ENCODE results near the gene KY. TPM values are rescaled to one million over a fixed set of nuclear protein-coding genes. Genes with fewer than 3 reads are reported as not detected.

The KY gene
- total and polyA plus RNA-seq, 9 of the 15 experiments (the other 6 are each of a cell fraction or from before 2014, with no cell fraction given): not detected

DNA sequence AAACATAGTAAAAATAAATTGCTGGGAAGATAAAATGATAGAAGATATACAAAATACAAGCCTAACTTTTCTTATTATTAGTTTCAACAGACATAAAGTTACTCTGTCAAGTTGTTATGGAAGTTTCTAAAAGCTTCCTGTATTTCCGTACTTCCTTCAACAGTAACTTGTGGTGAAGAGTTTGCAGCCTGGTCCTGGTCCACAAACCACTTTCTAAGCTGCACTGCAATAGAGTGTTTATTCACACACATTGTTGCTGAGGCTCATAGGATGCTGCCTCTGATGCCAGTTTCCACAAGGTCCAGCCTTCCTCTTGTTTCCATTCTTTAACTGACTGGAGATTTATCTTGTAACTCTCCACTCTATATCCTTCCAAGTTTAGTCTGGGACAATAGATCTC is 39.4 kb upstream of the KY start:
- ATAC-seq (no peak), DNase-seq (ENCODE audit: extremely low read depth in 1 of 4, low spot score in 3 of 4) (no peak), FAIRE-seq (no peak)
- no peak overlapping the region for H3K27ac ChIP-seq (ENCODE audit: extremely low read depth, low read depth, low read length)
- H3K9me3 ChIP-seq (replicated peaks; ENCODE audit: control insufficient read depth, insufficient read depth, low read depth, low read length): no peaks in the 10 kb centered on the region
- no peaks in the 10 kb centered on the region for H3K4me1 ChIP-seq (replicated peaks in 1 of 2; ENCODE audit: control insufficient read depth in 2 of 2, insufficient read depth in 2 of 2, low read length in 2 of 2)
- ChIA-PET POLR2A (interaction anchor here (0.6 kb wide), 1 partner anchor 56 kb away, joined by 3 read pairs; no protein-coding TSS in a partner anchor), CTCF (ENCODE audit: low intra/inter-chr PET ratio) (no interaction called here)
- no peaks in the 10 kb centered on the region for H4K20me1 ChIP-seq (replicated peaks; ENCODE audit: control insufficient read depth, insufficient read depth, low read length)
- no peaks in the 10 kb centered on the region for H3K9me1 ChIP-seq (ENCODE audit: control insufficient read depth, insufficient read depth, low read length)
- H3K9ac ChIP-seq (ENCODE audit: insufficient read depth in 1 of 2, low read depth in 2 of 2, low read length in 2 of 2): no peak overlapping the region
- TF ChIP-seq ZBTB33 (CRISPR knock-in tag; IDR thresholded peaks at IDR 0.05): no peak
- no peaks in the 10 kb centered on the region for H3K36me3 ChIP-seq (ENCODE audit: control insufficient read depth, insufficient read depth, low read length)
- no peak overlapping the region for H3K4me3 ChIP-seq
- intact Hi-C loops (cut with micrococcal nuclease): no loop called here
- H3K27me3 ChIP-seq (ENCODE audit: control insufficient read depth in 2 of 2, insufficient read depth in 2 of 2, low read length in 2 of 2): no peaks in the 10 kb centered on the region
- H2AFZ ChIP-seq (ENCODE audit: low read depth, low read length): no peak overlapping the region
- no TSS peak for BruUV-seq (replicated peaks)
- in situ Hi-C loops (cut with MboI): no loop called here
- no peaks in the 10 kb centered on the region for H3K79me2 ChIP-seq (ENCODE audit: control insufficient read depth, insufficient read depth, low read length)
- no peak overlapping the region for H3K4me2 ChIP-seq (ENCODE audit: insufficient read depth, low read length)
- 6% methylated on average over 1 of the region's 1 CpG for WGBS (ENCODE audit: insufficient coverage, low coverage, missing lambda C conversion rate)

- Histone ChIP-seq H4K20me1 (replicated peaks; ENCODE audit: control insufficient read depth, insufficient read depth, low read length) (no peaks in the 10 kb centered on the region), H2AFZ (ENCODE audit: low read depth, low read length) (no peak overlapping the region), H3K9me1 (ENCODE audit: control insufficient read depth, insufficient read depth, low read length) (no peaks in the 10 kb centered on the region), H3K27ac (ENCODE audit: extremely low read depth, low read depth, low read length) (no peak overlapping the region), H3K4me2 (ENCODE audit: insufficient read depth, low read length) (no peak overlapping the region), H3K27me3 (ENCODE audit: control insufficient read depth in 2 of 2, insufficient read depth in 2 of 2, low read length in 2 of 2) (no peaks in the 10 kb centered on the region), H3K4me1 (replicated peaks in 1 of 2; ENCODE audit: control insufficient read depth in 2 of 2, insufficient read depth in 2 of 2, low read length in 2 of 2) (no peaks in the 10 kb centered on the region), H3K9me3 (replicated peaks; ENCODE audit: control insufficient read depth, insufficient read depth, low read depth, low read length) (no peaks in the 10 kb centered on the region), H3K79me2 (ENCODE audit: control insufficient read depth, insufficient read depth, low read length) (no peaks in the 10 kb centered on the region), H3K36me3 (ENCODE audit: control insufficient read depth, insufficient read depth, low read length) (no peaks in the 10 kb centered on the region), H3K4me3 (no peak overlapping the region), H3K9ac (ENCODE audit: insufficient read depth in 1 of 2, low read depth in 2 of 2, low read length in 2 of 2) (no peak overlapping the region)
- in situ Hi-C loops (cut with MboI) (loop anchor here (5.0 kb wide), 1 partner anchor 85 kb away; no protein-coding TSS in a partner anchor), intact Hi-C loops (cut with micrococcal nuclease) (no loop called here)
- FAIRE-seq: no peak
- ATAC-seq: no peak
- WGBS (ENCODE audit: insufficient coverage, low coverage, missing lambda C conversion rate): 0% methylated on average over 2 of the region's 2 CpGs
- ChIA-PET CTCF (ENCODE audit: low intra/inter-chr PET ratio) (no interaction called here), POLR2A (no interaction called here)
- no TSS peak for BruUV-seq (replicated peaks)
- no peak for DNase-seq (ENCODE audit: extremely low read depth in 1 of 4, low spot score in 3 of 4)
- TF ChIP-seq ZNF444 (CRISPR knock-in tag; IDR thresholded peaks at IDR 0.05): no peak
These were observed 36.8 kb upstream of the KY start for GRCh38 chr3:134687642-134688041.

All from K562 (cell line).